Activated naive CD8-positive, alpha-beta T cell treated with anti-CD3 and anti-CD28 coated beads for 36 hours (primary cell): Measurements from ENCODE around the gene LAMTOR1. TPM values are rescaled to one million over a fixed set of nuclear protein-coding genes. Genes with fewer than 3 reads are reported as not detected.
A peak's percentile ranks its signal among the peaks of the same experiment; 100 is the strongest.

Experiments used
- DNase-seq: peaks from one replicate; pipeline ENCODE4 v3.0.0; 2021
- H3K27ac Mint-ChIP-seq: one replicate; pipeline ENCODE4 v1.8.0; 2022; ENCODE audit warnings: mild to moderate bottlenecking, moderate library complexity, mixed read lengths
- H3K27me3 Mint-ChIP-seq: one replicate; pipeline ENCODE4 v1.8.0; 2022; ENCODE audit warnings: mild to moderate bottlenecking, mixed read lengths
- H3K36me3 Mint-ChIP-seq: one replicate; pipeline ENCODE4 v1.8.0; 2021; ENCODE audit warnings: mild to moderate bottlenecking, mixed read lengths
- H3K4me1 Mint-ChIP-seq: one replicate; pipeline ENCODE4 v1.8.0; 2021; ENCODE audit warnings: mixed read lengths
- H3K4me3 Mint-ChIP-seq: one replicate; pipeline ENCODE4 v1.8.0; 2022; ENCODE audit warnings: mild to moderate bottlenecking, moderate library complexity, mixed read lengths
- H3K9me3 Mint-ChIP-seq: one replicate; pipeline ENCODE4 v1.8.0; 2022; ENCODE audit warnings: mixed read lengths
- total RNA-seq, 2 experiments: library from RNA; stranded (reverse); gene quantifications; one replicate each; pipeline ENCODE4 v1.2.3, GENCODE V29; 2021

The LAMTOR1 gene
- total RNA-seq, 2 experiments from 2014 or later = 65.5 to 66.2 TPM

DNA sequence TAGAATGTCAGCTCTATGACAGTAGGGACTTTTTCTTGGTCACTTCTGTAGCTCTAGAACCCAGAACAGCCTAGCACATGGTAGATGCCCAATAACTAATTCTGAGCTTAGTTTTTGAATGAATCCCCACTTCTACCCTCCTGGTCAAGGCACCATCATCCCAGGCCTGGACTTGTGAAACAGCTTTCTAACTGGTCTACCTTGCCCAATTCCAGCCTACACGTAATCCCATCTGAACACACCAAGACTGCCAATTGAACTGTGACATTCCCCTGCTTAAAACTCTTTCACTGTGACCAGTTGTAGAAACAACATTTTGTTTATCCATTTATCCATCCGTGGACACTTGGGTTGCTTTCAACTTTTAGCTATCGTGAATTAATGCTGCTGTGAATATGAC is 26.3 kb upstream of the LAMTOR1 start:
- Mint-ChIP-seq H3K27ac (no peak overlapping the region), H3K9me3 (peaks cover 11% of the 10 kb centered on the region), H3K27me3 (peaks cover 12% of the 10 kb centered on the region), H3K36me3 (peaks cover 4% of the 10 kb centered on the region), H3K4me1 (no peaks in the 10 kb centered on the region), H3K4me3 (no peak overlapping the region)
- no peak for DNase-seq

DNA sequence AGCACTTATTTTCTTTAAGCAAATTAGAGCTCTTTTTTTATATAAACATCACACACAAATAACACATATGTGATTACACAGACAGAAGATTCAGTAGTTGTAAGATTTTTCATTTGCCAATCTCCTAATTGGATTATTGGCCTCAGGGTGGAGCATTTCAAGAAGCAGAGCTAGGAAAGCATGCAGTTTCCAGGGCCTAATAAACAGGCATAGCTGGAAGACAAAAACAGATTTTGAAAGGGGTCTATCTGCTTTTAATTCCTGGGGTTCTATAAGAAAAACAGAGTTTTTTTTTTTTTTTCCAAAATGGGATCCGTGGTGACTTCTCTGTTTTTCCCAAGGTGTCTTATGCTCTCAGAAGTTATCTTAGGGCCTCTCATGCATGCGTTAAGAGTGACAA is 24.8 kb upstream of the LAMTOR1 start:
- H3K27me3 Mint-ChIP-seq = peaks cover 7% of the 10 kb centered on the region
- no peaks in the 10 kb centered on the region for H3K4me1 Mint-ChIP-seq
- DNase-seq = no peak
- H3K36me3 Mint-ChIP-seq = peaks cover 4% of the 10 kb centered on the region
- H3K4me3 Mint-ChIP-seq = no peak overlapping the region
- H3K9me3 Mint-ChIP-seq = peaks cover 11% of the 10 kb centered on the region
- no peak overlapping the region for H3K27ac Mint-ChIP-seq

DNA sequence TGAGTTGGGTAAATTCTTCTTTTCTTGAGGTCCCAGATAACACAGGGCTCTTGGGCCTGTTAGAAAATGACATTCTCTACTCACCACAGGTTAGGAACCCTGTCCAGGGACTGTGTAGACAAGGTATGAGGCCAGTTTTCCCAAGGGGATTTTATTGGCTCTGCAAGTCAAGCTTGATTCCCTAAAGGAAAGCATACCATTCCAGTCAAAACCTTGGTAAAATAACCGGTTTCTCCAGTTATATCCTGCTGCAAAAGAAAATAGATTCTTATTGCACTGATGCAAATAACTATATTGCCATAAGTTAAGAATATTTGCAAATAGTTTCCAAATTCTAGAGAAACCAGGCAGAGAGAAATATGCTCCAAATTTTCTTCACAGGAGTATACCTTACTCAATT is 22.9 kb upstream of the LAMTOR1 start:
- no peak for DNase-seq
- H3K9me3 Mint-ChIP-seq = peaks cover 11% of the 10 kb centered on the region
- peaks cover 2% of the 10 kb centered on the region for H3K27me3 Mint-ChIP-seq
- no peaks in the 10 kb centered on the region for H3K4me1 Mint-ChIP-seq
- no peak overlapping the region for H3K4me3 Mint-ChIP-seq
- no peak overlapping the region for H3K27ac Mint-ChIP-seq
- peaks cover 4% of the 10 kb centered on the region for H3K36me3 Mint-ChIP-seq

DNA sequence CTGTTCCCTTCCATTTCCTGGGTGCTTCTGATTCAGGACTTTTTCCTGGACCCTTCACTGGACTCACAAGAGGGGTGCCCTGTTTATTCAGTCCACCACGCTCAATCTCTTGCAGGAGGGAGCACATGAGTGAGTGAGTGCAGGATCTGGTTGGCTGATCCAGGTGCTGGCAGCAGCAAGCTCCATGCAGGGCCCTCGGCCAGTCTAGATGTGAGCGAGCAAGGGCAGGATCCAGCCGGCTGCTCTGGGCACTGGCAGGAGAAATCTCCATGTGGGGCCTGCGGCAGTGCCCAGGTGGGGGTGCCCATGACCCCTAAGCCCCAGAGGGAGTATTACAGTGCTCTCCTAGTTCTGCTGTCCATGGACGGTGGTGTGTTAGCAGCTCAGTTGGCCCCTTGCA is 20.9 kb upstream of the LAMTOR1 start:
- no peak for DNase-seq
- no peak overlapping the region for H3K4me3 Mint-ChIP-seq

DNA sequence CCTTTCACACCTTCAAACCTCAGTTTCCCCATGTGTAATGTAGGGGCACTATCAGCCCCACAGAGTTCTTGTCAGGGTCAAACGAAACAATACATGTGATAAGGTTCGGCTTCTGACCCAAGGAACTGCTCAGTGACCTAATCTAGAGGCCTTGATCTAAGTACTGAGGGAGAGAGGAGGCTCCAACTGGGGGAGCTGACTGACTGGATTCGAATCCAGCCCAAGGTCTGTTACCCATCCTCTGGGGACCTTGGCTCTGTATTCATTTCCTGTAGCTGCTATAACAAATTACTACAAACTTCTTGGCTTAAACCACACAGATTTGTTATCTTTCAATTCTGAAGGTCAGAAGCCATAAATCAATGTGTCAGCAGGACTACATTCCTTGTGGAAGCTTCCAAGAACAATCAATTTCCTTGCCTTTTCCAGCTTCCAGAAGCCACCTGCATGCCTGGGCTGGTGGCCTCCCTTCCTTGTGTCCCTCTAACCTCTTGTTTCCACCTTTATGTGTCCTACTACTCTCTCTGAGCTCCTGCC is 20.1 kb upstream of the LAMTOR1 start:
- H3K4me3 Mint-ChIP-seq = no peak overlapping the region
- no peaks in the 10 kb centered on the region for H3K4me1 Mint-ChIP-seq
- H3K36me3 Mint-ChIP-seq = peaks cover 2% of the 10 kb centered on the region

More for the DNA sequence above, 20.9 kb upstream of the LAMTOR1 start:
- no peak overlapping the region for H3K27ac Mint-ChIP-seq
- peaks cover 9% of the 10 kb centered on the region for H3K9me3 Mint-ChIP-seq
- peaks cover 4% of the 10 kb centered on the region for H3K36me3 Mint-ChIP-seq
- no peaks in the 10 kb centered on the region for H3K4me1 Mint-ChIP-seq
- peaks cover 7% of the 10 kb centered on the region for H3K27me3 Mint-ChIP-seq

DNA sequence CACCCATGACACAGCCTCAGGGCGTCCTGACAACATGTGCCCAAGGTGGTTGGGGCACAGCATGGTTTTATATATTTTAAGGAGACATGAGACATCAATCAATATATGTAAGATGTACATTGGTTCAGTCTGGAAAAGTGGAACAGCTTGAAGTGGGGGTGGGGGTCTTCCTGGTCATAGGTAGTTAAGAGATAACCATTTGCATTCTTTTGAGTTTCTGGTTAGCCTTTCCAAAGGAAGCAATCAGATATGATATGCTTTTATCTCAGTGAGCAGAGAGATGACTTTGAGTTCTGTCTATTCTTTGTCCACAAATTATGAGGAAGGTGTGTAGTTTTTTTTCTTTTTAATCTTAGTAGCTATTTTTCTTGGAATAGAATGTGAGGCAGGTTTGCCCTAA is 19.5 kb upstream of the LAMTOR1 start:
- DNase-seq = no peak
- Mint-ChIP-seq H3K9me3 (no peaks in the 10 kb centered on the region), H3K27ac (no peak overlapping the region), H3K4me3 (no peak overlapping the region), H3K4me1 (no peaks in the 10 kb centered on the region), H3K27me3 (peaks cover 12% of the 10 kb centered on the region), H3K36me3 (peaks cover 2% of the 10 kb centered on the region)

More for the DNA sequence above, 20.1 kb upstream of the LAMTOR1 start:
- H3K9me3 Mint-ChIP-seq = peaks cover 3% of the 10 kb centered on the region
- peaks cover 12% of the 10 kb centered on the region for H3K27me3 Mint-ChIP-seq
- H3K27ac Mint-ChIP-seq = no peak overlapping the region
- no peak for DNase-seq

DNA sequence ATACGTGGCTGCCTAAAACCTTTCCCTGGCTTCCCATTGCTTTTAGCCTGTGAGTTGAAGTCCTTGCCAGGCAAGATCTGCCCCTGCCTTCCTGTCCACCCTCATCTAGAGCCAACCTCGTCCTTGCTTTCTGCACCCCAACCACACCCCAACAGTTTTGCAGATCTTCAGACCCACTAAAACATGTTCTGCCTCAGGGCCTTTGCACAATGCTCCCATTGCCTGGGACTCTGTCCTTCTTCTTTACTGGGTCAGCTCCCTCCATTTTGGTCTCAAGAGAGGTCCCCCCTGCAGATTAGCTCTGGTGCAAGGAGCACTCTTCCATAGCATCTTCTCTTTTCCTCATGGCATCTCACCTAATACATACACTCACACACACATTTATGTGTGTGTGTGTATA is 17.8 kb upstream of the LAMTOR1 start:
- no peaks in the 10 kb centered on the region for H3K9me3 Mint-ChIP-seq
- no peak overlapping the region for H3K27ac Mint-ChIP-seq
- no peak overlapping the region for H3K4me3 Mint-ChIP-seq
- no peaks in the 10 kb centered on the region for H3K4me1 Mint-ChIP-seq
- H3K27me3 Mint-ChIP-seq = peaks cover 12% of the 10 kb centered on the region
- H3K36me3 Mint-ChIP-seq = peaks cover 2% of the 10 kb centered on the region
- no peak for DNase-seq

DNA sequence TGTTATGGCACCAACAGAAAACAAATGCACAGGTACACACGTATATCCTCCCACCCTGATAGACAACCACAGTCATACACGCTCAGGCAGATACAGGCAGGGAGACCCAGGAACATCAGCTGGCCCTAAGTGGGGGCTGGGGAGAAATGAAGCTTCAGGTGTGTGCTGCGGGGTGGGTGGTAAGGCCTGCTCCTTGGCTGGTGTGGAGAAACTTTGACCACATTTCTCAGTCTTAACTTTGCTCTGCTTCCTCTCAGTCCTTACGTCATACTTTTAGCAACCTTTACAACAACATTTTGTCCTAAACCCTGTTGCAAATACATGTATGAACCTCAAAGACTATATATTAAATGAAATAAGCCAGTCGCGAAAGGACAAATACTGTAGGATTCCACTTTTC is 16.1 kb upstream of the LAMTOR1 start:
- Mint-ChIP-seq H3K4me1 (no peaks in the 10 kb centered on the region), H3K27ac (no peak overlapping the region), H3K9me3 (no peaks in the 10 kb centered on the region), H3K36me3 (no peaks in the 10 kb centered on the region), H3K4me3 (no peak overlapping the region), H3K27me3 (peaks cover 12% of the 10 kb centered on the region)
- no peak for DNase-seq

DNA sequence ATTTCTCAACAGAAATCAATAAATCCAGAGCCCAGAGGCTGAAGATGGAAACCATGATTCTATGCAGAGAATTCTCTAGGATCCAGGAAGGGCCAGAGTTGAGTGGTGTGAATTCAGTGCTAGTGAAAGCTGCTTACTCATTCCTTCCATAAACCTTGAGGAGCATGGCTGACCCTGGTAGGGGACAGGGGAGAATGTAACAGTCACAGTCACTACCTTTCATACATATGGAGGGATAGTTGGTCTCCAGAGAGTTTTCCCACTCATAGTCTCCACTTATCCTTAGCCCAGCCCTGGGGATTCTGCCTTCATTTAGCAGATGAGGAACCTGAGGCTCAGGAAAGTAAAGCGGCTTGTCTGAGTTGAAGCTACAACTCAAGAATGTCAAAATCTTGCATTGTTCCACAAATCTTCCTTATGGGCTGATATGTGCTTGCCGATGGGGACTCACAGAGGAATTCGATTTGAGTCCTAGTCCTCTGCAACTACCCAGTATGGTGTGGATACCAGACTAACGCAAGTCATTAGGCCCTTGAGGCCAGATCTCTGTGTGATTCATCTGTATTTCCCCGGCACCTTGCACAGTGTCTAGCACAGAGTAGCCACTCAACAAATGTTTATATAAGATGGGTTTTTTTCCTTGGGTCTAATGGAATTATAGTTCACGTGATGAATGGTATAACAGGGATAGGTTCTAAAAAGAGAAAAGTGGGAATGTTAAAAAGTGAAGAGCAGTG is 13.1 kb upstream of the LAMTOR1 start:
- H3K27me3 Mint-ChIP-seq = peaks cover 12% of the 10 kb centered on the region
- H3K27ac Mint-ChIP-seq = no peak overlapping the region
- H3K4me3 Mint-ChIP-seq = no peak overlapping the region
- H3K9me3 Mint-ChIP-seq = no peaks in the 10 kb centered on the region
- no peak for DNase-seq
- no peaks in the 10 kb centered on the region for H3K36me3 Mint-ChIP-seq
- H3K4me1 Mint-ChIP-seq = peaks cover 14% of the 10 kb centered on the region

DNA sequence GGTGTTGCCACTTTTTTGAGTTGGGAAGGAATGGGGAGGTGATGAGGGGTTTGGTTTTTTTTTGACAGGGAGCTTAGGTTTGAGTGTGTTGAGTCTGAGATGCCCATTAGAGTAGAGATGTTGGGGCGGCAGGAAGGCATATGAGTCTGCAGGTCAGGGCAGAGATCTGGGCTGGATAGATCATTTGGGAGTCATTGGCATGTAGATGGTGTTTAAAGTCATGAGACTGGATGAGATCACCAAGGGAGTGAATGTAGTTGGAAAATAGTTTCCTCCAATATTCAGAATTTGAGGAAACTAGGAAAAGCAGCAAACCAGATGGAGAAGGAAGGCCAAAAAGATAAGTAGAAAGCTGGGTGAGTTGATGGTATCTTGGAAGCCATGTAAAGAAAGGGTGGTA is 11.5 kb upstream of the LAMTOR1 start:
- H3K27ac Mint-ChIP-seq = no peak overlapping the region
- no peaks in the 10 kb centered on the region for H3K9me3 Mint-ChIP-seq

DNA sequence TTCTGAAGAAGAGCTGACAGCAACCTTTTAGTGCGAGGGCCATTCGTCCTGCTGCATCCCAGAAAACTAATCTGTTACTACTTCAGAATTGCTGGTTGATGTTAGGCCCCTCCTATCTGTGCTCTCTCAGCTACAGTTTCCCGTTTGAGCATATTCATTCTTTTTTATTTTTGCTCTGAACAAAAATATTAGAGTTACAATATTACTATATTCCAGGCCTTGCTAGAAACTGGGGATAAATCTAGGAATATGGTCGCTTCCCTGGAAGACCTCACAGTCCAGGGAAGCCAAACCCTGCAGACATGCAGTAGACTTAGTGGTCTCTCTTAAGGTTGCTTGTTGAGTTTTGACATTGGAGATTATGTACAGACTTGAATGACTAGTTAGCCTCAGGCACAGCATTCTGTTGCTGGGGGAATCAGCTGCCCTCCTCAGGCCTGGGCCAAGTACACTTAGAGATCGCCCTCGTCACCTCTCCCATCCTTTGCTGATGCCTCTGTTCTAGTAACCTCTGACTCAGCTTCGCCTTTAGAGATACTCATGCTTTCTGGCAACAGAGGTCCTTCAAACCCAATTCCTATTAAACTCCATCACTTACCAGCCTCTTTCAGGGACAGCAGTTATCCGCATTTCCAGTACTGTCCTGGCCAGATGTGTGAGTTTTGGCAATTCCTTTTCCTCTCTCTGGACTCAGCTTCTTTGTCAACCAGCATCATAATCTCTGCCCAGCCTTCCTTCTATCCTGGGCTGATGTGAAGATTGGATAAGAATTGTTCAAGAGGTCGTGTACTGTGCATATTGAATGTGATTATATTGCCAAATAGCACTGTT is 10.1 kb upstream of the LAMTOR1 start:
- no peak for DNase-seq

More for the DNA sequence above, 11.5 kb upstream of the LAMTOR1 start:
- H3K36me3 Mint-ChIP-seq = peaks cover 6% of the 10 kb centered on the region
- H3K27me3 Mint-ChIP-seq = peaks cover 6% of the 10 kb centered on the region
- DNase-seq = no peak
- peaks cover 18% of the 10 kb centered on the region for H3K4me1 Mint-ChIP-seq
- no peak overlapping the region for H3K4me3 Mint-ChIP-seq

DNA sequence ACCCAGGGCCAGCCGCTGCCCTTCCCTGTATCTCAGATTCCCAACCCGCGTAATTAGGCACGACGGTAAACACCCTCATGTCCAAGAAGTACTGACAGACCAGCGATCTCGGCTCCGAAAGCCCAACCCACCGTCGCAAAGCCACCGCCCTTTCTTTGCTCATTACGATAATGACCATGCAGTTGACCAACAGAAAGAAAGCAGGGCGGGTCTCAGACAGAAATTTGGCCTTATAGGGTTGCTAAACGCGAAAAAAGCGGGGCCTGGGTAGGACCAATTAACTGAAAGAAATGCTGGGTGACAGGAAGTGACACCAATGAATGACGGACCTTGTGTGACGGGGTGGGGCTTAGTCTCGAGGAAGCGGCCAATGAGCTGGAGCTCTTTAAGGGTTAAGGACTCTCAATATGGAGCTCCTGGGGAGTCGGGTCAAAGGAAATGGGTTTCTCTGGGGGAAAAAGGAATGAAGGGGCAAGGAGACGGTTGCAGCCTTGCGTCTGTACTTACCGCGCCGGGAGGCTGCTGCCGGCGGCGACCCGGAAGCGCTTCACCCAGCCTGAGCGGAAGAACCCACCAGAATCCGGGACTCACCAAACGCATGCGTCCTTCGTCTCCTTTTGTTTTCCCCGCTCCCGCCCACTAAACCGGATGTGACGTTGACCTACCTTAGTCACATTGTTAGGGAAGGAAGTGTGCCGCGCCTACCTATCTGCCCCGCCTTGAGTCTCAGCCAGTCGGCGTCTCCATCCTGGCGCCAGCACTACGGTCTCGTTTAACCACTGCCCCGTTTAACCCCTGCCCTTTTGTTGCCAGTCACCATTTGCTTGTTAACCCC is 9.3 kb upstream of the LAMTOR1 start, which contains the start of gene ANAPC15:
Gene ANAPC15, minus strand, starts transcription at position 553 of the 835 bp plus-strand sequence. CDS start 1,419 bp downstream, outside the sequence.
- H3K4me1 Mint-ChIP-seq = peaks cover 18% of the 10 kb centered on the region
- peak within 1 kb of the TSS; percentile 99 for H3K27ac Mint-ChIP-seq
- H3K4me3 Mint-ChIP-seq = peak within 1 kb of the TSS; percentile 94
- H3K27me3 Mint-ChIP-seq = no peaks in the 10 kb centered on the region
- peaks cover 8% of the 10 kb centered on the region for H3K36me3 Mint-ChIP-seq
- H3K9me3 Mint-ChIP-seq = no peaks in the 10 kb centered on the region
- DNase-seq = peak; percentile 95

More for the DNA sequence above, 10.1 kb upstream of the LAMTOR1 start:
- no peaks in the 10 kb centered on the region for H3K27me3 Mint-ChIP-seq
- peaks cover 6% of the 10 kb centered on the region for H3K36me3 Mint-ChIP-seq
- no peaks in the 10 kb centered on the region for H3K9me3 Mint-ChIP-seq
- peak overlapping the region; percentile 99 for H3K27ac Mint-ChIP-seq
- peaks cover 18% of the 10 kb centered on the region for H3K4me1 Mint-ChIP-seq
- peak overlapping the region; percentile 94 for H3K4me3 Mint-ChIP-seq

DNA sequence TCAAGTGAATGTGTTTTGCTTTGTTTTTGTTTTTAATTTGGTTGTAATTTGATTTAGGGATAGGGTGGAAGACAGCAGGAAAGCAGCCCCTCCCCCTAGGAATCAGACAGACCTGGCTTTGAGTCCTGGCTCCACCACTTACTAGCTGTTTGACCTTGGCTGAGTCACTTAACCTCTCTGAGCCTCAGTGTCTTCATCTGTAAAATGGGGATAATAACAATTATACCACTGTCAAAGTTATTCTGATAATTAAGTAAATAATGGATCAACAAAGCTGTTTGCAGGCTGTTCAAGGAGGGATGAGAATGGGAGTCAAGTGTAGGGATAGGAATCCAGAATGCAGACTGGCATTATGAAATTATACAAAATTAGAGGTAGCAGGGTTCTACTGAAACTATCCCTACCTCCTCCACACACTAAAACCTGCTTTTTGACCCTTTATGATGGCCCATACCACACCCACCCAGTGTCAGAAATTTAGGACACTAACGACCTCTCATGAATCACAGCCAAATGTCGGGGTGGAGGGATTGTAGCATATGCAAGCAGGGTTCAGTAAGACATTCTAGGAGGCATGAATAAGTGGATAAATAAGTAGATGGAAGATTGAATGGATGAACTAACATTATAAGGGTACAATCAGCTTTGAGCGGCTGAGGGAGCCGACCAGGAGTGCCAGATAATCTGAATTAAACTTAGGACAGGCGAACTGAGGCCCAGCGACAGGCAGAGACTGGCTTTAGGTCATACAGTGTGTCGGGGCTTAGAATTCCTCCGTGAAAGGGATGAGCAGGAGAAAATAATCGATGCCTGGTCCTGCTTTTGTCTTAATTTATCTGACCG is 8.4 kb upstream of the LAMTOR1 start:
- H3K4me1 Mint-ChIP-seq = peaks cover 18% of the 10 kb centered on the region
- DNase-seq = no peak
- H3K4me3 Mint-ChIP-seq = peak overlapping the region; percentile 94
- no peaks in the 10 kb centered on the region for H3K9me3 Mint-ChIP-seq
- H3K36me3 Mint-ChIP-seq = peaks cover 8% of the 10 kb centered on the region
- peak overlapping the region; percentile 99 for H3K27ac Mint-ChIP-seq
- H3K27me3 Mint-ChIP-seq = no peaks in the 10 kb centered on the region

DNA sequence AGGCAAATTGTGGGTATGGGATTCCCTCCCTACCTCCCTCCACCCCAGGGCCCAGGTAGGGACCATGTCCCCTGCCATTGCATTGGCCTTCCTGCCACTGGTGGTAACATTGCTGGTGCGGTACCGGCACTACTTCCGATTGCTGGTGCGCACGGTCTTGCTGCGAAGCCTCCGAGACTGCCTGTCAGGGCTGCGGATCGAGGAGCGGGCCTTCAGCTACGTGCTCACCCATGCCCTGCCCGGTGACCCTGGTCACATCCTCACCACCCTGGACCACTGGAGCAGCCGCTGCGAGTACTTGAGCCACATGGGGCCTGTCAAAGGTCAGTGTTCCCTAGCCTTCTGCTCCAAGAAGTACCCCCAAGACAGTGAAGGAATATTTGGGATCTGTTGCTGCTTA is 2.8 kb upstream of the LAMTOR1 start, which contains the start of gene TOMT:
Gene TOMT, plus strand, starts transcription at position 37 of the 400 bp plus-strand sequence. Its CDS starts 28 bp downstream, at position 65.
- H3K27ac Mint-ChIP-seq = no peak within 1 kb of the TSS
- peaks cover 23% of the 10 kb centered on the region for H3K36me3 Mint-ChIP-seq
- H3K27me3 Mint-ChIP-seq = no peaks in the 10 kb centered on the region
- peaks cover 24% of the 10 kb centered on the region for H3K4me1 Mint-ChIP-seq
- no peak for DNase-seq
- H3K4me3 Mint-ChIP-seq = no peak within 1 kb of the TSS
- no peaks in the 10 kb centered on the region for H3K9me3 Mint-ChIP-seq
